Uterus (tissue), 2 donors: ENCODE data around the gene PKD1L1.

Source experiments
- CTCF ChIP-seq, 4 experiments: fragments of 200-600 bp in 2 of 4; fragments of 450-650 bp in 2 of 4; sonication (generic) in 2 of 4; IDR thresholded peaks; one replicate each; pipeline ENCODE4 v1.5.1; 2016 to 2019; ENCODE audit warnings: antibody characterized with exemption in 4 of 4, mild to moderate bottlenecking in 2 of 4, moderate library complexity in 1 of 4
- POLR2A ChIP-seq, 2 donors: fragments of 450-650 bp; IDR thresholded peaks; one replicate each; pipeline ENCODE4 v1.6.1; 2016; ENCODE audit warnings: antibody characterized with exemption in 2 of 2, mild to moderate bottlenecking in 1 of 2, moderate library complexity in 1 of 2

GRCh38 chr7:47788083-47788482 lies 160.2 kb downstream of the PKD1L1 start:
- TF ChIP-seq POLR2A (IDR thresholded peaks at IDR 0.05) (no peak), CTCF (IDR thresholded peaks at IDR 0.05) (no peak)
